GM19324 (cell line): ENCODE measurements around the gene SORCS3.

ENCODE experiments used
- ATAC-seq: cut with Tn5 transposase; IDR thresholded peaks from one replicate; pipeline ENCODE4 v1.9.1; 2021; ENCODE audit warnings: mild to moderate bottlenecking, moderate library complexity; ENCODE audit not compliant: unreplicated experiment, low FRiP score

Gene SORCS3

DNA sequence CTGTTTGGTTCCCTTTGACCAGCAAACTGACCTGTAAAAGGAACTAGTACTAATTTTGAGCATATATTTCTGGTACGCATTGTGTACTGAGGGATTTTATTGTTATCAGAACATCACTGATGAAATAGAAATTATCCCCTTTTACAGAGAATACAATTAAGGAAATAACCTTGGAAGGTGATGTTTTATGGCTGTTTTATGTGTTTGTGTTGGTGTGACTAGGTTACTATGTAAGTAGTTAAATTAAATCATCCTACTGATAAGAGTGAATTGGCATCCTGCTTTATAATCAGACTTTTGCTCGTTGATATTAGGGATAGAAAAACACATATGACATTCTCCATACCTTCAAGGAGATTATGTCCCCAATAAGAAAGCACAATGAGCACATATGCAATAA, 596.6 kb downstream of the SORCS3 start:
- ATAC-seq = no peak

DNA sequence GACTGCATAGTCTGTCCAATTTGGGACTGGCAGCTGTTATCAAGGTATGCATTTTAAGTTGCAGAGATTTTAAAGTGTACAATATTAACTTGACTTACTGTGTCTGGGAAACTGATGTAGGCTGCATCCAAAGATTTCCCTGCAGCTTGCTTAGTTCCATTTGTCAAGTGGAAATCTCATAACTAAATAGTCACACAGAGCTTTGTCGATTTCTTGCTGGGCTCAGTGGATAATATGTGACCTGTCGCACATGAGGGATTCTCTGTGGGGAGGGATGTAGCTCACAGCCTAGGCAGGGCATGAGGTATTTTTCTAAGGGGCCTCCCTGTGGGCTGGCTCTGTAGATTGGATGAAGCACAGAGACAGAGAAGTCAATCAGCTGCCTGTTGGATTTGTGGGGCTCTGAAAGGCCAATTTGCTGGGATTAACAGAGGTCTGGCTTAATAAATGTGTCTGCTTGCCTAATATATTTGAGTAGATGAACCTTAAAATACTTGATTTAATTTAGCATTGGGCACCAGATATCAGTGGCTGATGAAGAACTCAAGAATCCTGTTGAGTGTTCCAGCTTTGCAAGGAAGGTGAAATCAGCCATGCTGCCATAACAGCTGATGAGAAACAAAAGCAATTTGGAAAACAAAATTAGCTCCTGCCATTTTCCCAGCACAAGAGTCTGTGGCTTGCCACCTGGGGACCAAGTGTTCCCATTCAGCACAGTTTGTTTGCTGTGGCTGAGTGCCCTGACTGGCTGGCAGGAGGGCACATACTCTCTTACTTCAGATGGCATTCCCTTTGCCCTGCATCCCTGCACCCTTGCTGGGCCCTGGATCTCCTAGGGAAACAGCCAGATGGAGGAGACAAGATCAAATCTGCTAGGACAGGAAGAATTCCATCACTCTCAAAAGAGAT, 598.5 kb downstream of the SORCS3 start:
- ATAC-seq = no peak

DNA sequence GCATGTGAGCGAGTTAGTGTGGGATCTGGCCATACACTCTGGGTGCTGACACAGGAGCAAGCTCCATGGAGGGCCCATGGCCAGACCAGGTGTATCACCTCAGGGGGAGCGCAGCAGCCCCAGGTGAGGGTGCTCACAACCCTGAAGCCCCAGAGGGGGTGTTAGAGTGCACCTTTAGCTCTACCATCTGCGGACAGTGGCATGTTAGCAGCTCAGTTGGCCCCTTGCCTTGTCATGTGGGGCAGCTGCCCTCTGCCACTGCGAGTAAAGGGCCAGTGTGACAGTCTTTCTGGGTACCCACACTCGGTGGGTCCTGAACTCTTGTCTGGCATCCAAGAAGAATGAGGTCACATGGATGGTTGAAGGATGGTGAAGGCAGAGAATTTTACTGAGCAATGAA, 600.2 kb downstream of the SORCS3 start:
- no peak for ATAC-seq

DNA sequence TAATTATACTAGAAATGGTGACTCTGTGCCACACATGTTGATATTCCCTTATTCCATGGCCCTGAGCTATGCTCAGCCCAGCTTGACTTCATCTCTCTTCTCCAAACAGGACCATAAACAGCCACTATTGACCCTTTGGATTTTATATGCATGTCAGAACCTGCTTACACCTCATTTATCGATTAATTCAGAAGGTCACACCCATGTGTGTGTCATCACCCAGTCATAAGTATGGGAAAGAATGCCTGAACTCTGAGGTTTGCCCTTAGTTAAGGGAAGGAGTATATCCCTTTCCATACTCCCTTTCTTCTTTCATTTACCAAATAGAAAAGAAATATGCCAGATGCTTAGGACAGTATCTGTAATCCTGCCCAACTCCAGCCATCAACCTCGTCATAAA, 602.3 kb downstream of the SORCS3 start:
- ATAC-seq = no peak

DNA sequence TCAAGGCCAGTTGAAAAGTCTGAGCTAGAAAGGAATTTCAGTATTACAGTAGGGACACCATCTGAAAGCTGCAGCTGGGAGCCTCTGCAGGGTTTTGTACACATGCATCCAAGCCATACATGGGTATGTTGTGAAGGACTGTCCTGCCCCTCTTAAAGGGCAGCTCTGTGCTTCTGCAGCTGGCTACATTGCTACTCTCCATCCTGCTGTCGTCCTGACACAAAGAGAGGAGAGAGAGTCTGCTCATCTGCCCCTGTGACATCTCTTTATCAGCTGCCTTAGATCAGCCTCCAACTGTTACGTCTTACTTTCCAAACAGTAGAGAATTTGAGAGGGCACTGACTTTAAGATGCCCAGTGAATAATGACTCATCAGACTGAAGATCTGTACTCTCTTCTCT, 602.7 kb downstream of the SORCS3 start:
- ATAC-seq = no peak

DNA sequence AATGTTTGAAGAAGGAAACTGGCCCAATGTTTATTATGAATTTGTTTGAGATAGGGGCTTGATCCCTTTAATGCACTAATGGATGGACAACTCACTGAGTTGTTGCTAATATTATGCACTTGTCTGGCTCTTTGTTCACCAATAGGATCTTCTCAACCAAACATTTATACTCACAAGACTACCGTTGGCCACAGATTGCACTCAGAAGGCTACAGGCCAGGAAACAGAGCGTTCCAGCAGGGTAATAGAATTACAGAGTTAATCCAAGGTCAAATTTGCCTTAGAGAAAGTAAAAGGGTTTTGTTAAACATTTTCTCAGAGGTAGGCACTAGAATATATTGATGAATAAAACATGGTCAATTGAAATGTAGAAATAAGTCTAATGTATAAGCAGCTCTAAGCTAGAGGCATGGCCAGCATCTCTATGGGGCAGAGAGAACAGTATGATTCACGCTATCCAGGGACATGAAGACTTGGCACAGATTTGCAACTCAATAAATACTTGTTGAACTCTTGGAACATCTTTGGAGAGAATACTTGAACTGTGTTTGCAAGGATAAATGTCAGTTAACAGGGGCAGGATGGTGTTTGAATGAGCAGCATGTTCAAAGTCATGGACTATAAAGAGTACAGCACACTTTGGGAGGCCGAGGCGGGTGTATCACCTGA, 606.9 kb downstream of the SORCS3 start:
- ATAC-seq = no peak

DNA sequence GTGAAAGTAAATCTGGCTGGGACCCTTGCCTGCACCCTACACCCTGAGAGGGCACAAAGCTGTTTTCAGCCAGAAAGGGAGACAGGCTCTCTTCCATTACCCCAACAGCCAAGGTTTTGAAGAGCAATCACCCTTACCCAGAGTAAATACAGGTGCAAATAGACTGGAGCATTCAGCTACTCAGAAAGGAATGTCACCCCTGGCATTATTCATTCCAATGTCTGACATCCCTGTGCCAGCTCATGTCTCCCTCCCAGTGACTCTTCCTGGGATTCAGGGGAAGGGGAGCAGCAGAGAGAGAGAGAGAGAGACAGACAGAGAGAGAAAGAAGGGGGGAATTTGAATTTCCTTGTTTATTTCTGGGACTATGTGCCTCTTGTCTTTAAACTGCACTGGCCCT, 611.8 kb downstream of the SORCS3 start:
- ATAC-seq = no peak

DNA sequence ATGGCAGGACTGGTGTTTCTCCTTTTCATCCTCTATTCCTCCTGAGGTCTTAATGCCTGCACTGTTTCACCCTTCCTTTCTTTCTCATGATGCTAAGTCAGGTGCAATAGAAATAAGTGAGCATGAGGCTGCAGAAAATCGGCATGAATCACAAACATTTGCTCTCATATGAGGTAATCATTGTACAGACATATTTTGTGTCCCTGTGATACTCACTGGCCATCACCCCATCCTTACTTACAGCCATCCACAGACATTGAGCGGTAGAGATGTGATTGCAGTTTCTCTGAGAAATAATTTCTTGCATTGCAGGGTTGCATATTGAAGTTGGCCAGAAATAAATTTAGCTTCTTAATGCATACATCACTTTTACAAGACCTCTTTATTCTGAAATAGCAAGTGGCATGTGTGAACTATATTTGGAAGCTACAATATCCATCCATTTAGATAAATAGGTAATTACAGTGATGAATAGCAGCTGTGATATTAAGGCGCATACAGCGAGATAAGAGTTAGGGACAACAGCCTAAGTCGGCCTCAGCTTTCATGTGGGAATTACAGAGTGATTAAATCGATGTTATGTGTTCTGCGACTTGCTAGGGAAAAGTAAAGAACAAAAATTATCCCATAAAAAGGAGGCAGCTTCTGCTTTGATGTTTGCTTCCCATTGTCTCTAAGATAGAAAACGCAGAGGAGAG, 612.6 kb downstream of the SORCS3 start:
- no peak for ATAC-seq

DNA sequence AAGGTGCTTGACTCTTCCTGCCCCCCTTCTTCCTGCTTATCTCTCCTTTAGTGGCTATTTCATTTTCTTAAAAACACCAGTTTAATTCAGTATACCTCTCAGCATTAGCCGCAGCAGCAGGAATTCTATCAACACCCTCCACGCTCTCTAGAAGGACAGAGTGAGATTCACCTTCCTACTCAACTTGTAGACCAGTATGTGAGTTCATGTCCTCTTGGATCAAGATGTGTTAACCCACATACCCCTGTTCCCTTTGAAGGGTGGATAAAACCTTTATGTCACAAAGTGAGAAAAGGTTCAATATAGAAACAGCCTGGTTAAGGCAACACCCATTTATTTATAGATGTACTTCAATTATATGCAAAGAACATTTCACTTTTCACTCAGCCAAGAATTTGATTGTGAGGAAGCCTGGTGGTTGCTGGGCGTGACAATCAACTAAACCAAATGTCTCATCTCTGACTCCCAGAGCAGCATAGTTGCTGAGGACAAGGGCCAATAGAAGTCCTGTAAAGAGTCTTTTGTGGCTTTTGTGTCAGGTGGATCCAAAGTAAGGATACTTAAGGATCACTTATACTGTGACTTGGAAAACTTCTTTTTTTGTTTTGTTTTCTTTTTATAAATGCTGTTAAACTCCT, 617.1 kb downstream of the SORCS3 start:
- ATAC-seq = no peak

DNA sequence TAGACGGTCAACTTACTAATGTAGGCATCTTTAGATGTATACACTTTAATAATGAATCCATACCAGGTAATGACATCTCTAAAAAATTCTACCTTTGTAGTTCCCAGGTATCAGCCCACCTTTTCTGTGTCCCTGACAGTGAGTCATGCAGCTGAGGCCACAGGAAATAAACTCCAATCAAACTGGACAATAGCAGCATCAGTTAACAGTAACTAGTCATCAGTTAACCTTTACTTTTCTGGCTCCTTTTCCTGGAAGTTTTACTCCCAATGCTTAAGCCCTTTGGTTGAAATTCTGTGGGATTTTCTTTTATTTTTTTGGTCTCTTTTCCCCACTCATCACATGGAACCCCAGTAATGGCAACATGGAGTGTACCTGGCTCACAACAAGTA, 617.6 kb downstream of the SORCS3 start:
- no peak for ATAC-seq

DNA sequence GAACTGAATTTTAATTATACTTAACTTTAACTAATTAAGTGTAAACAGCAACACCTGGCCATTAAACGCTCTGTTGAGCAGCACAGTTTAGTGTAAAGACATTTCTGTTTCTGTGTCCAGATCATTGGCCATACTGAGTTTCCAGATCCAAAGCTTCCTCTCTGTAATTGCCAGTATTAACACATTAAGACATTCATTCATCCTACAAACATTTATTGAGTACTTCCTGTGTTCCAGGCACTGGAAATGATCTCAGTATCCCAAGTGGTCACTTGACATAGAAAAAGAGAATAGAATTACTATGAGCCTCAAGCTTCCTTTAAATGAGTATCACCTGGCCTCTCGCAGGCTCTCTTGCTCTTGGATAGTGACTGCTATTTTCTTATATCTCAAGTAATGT, 618.1 kb downstream of the SORCS3 start:
- ATAC-seq = no peak

DNA sequence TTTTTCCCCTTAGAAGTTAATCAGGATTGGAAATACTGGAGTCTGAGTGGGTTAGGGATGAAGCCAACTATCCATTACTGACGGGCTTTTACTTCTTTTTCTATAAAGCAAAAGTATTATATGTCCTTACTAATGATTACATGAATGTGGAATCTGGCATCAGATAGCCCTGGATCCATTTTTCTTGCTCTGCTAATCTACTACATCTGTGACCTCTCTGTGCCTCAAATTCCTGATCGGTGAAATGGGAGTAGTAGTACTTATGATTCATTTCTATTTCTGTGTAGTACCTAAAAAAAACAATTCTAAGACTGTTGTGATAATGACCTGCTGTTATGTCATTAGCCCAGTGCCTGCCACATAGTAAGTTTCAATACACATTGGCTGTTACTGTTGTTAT, 621.6 kb downstream of the SORCS3 start:
- ATAC-seq = no peak

DNA sequence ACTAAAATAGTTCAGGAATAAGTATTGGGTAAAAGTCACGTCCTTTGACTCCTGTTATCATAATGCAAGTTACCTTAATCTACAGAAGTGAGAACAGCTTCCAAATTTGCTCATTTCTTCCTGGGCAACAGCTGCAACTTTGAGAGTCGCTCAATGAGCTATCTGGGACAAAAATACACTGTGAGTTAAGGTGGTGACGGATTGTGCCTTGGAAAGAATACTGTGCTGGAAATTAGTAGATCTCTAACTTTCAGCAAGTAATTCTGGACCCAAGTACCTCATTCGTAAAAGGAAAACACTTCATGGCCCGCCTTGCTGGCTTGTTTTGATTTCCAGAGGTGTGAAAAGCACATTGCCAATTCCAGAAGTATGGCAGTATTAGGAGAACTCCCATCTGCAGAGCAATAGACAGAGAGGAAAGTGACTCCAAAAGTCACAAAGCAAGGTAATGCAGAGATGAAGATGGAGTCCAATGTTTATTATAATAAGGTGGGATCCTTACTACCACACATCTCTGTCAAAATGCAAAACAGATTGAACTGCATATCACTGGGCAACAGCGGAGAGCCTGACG, 626.0 kb downstream of the SORCS3 start:
- no peak for ATAC-seq

DNA sequence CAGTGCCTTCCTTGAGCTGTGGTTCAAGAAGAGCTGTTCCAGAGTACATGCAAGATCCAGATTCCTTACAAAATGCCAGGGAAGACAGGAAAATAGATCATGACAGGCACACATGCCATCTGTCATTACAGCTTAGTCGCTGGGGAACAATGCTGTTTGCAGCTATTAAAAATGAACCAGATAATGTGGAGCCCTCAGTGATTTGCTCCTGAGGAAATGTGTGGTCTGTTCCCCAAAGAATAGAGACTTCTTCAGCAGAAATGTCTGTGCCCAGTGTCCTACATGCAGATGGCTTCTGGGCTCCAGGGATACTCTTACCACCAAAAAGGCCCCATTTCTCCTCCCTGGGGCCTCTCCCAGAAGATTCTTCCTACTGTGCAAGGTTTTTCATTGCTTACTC, 627.9 kb downstream of the SORCS3 start:
- no peak for ATAC-seq

DNA sequence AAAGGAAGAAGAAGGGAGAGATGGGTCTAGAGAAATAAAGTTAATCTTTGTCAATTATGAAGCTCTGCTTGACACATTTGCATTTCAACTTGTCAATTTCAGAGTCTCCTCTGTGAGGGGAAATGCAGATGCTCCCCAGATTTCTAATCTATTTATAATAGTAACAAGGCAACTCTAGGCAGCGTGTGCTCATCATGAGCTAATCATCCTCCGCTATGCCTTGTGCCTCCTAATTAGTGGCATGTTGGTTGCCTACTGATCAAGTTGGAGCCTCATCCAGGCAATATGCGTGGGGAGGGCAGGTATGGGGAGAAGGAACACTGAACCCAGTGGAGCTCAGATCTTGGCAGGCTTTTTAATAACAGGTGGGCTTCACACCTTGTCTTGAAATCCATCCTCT, 628.6 kb downstream of the SORCS3 start:
- no peak for ATAC-seq

DNA sequence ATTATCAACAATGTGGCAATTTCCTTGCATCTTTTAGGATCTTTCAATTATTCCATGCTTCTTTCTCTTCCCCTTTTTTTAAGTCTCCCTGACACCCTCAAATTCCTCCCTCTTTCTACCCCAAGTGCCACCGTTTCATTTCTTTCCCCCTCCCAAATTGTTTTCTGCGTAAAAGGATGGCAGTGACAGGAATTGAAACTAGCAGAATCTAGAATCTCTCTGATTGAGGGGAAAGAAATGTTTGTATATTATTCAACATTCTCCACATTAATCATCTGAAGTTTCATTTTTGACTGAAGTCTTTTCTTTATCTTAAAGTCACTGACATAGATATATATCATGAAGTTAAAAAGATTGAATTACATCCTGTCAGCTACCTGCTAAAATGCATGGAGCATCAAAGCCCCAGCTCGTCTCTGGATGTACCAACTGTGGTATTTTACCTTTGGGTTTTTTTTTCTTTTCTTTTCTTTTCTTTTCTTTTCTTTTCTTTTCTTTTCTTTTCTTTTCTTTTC, 633.5 kb downstream of the SORCS3 start:
- ATAC-seq = no peak

DNA sequence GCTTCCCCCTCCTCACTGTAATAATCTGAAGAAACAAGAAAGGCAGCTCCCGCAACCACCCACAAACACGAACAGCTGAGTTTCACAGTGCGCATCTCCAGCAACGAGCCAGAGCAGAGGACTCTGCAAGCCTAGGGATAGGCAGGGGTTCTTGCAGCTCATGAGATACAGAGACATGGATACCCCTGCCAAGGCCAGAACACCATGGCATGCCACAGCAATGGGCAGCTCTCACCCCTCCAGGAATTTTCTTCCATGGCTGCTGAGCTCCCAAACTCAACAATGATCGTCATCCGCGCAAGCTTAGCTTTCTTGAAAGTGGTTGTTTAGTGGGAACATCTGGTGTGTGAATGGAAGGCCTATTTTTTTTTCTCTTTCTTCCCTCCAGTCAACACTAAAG, 637.3 kb downstream of the SORCS3 start:
- no peak for ATAC-seq

DNA sequence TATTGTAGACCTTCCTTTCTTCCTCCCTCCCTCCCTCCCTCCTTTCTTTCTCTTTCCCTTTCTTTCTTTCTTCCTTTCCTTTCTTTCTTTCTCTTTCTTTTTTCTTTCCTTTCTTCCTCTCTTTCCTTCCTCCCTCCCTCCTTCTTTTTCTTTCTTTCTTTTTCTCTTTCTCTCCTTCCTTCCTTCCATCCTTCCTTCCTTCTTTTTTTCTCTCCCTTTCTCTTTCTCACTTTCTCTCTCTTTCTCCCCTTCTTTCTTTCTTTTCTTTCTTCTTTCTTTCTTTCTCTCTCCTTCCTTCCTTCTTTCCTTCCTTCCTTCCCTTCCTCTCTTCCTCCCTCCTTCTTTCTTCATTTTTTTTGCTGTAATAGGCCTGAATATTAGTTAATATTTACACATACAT, 638.0 kb downstream of the SORCS3 start:
- no peak for ATAC-seq

DNA sequence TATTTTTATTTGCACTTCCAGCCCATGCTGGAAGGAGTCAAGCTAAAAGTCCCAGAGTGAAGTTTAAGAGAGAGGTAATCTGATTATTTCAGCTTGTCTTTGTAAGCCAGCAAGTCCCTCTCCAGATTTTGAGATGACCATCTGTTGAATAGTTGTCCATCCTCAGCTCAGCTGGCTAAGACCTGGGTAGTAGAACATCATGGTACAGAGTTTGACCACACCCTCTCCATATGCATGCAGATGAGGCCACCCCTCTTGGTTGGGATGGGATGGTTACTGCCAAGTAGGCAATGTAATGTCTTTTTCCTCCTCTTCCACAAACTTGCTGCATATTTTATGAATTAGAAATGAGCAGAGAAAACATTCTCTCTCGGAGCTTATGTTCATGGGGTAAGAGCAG, 639.8 kb downstream of the SORCS3 start:
- no peak for ATAC-seq

DNA sequence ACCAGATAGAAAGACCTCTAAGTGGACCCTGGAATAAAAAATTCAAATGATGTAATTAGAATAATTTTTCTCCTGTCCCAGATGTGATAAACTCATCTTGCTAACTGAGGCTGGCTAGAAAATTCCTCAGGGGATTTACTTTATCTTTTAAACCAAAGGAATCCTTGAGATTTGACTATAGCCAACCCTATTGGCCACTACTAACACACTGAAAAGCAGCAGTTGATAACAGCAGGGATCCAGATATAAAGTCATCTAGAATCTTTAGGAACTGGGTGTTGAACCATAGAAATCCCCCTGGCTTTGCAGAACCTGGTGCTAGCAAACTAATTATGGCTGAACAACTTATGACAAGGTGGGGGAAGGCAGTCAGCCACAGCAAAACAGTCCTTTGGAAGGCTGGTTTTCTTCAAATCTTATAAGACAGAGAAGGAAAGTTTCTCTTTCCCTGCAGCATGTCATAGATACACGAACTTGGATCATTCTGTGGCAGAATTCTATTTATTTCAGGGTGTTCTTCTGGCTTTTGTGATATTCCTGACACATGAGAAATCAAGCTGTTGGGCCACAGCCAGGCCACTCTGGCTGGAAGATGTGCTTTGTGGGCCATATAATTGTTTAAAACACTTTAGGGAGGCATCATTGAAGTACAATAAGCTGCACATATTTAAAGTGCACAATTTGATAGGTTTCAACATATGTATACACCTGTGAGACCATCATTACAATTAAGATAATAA, 643.6 kb downstream of the SORCS3 start:
- ATAC-seq = no peak
